H1 (cell line): ENCODE results near the gene HSD11B1. TPM values are rescaled to one million over a fixed set of nuclear protein-coding genes. Genes with fewer than 3 reads are reported as not detected.

Source experiments
- CBX5 ChIP-seq: fragments of 300-800, 300-1000 bp; sonication (generic); IDR thresholded peaks from 2 replicates; pipeline ENCODE4 v1.7.1; 2016; ENCODE audit warnings: antibody characterized with exemption, low read length, low read depth
- FOSL1 ChIP-seq: IDR thresholded peaks from 2 replicates; pipeline ENCODE4 v1.6.1; 2011; ENCODE audit warnings: mild to moderate bottlenecking, low read depth, low read length, moderate library complexity; ENCODE audit not compliant: insufficient read depth
- SAP30 ChIP-seq: fragments of 300-600 bp; sonication (generic); IDR thresholded peaks from 2 replicates; pipeline ENCODE4 v1.7.1; 2012; ENCODE audit warnings: low read length, moderate library complexity, mild to moderate bottlenecking, inconsistent platforms; ENCODE audit not compliant: insufficient read depth, insufficient replicate concordance
- SP1 ChIP-seq: IDR thresholded peaks from 2 replicates; pipeline ENCODE4 v1.6.1; 2011; ENCODE audit warnings: low read depth, low read length
- polyA plus RNA-seq, 7 experiments: library from polyadenylated mRNA; depleted of rRNA in 3 of 7; stranded (reverse) in 5 of 7; unstranded in 2 of 7; fragments of >200 nt in 5 of 7; fragments of 200-250 nt in 2 of 7; gene quantifications; 1 replicate in 5 of 7; 2 replicates in 1 of 7; 4 replicates in 1 of 7; pipeline versions ENCODE4 v1.2.1 to v1.2.3, GENCODE V29; 2011 to 2013; ENCODE audit warnings: missing spikeins in 2 of 7, mixed read lengths in 2 of 7
- total RNA-seq: library from RNA; stranded (reverse); fragmentation: NEBNext Ultra II Directional; extraction: Animal tissue kit (Norgen Biotek cat#: 25700); gene quantifications from 2 replicates; pipeline ENCODE4 v1.2.1, GENCODE V29; 2021

HSD11B1 gene
- total and polyA plus RNA-seq, 2 of the 8 experiments (the other 6 are each of a cell fraction or from before 2014, with no cell fraction given), result not detected

DNA sequence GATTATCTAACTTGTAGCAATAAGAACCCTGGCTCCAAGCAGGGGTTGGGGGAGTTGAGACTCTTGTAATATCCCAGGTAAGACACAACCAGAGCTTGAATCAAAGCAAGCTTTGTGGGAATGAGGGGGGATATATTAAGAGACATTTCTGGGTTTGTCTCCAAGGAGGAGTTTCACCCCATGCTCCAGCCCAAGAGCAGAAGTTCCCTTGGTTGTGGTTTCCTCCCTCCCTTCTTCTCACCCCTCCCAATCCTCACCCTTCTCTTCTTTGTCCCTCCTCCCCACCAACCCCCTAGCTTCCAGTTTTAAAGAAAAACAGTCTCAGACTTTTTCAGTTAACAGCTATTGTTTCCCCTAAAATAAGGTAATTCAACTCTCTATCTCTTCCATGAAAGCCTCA, 63.1 kb downstream of the HSD11B1 start (continued):
- TF ChIP-seq FOSL1 (no peak), CBX5 (no peak), SP1 (no peak), SAP30 (no peak)
- TF ChIP-seq, all 59 proteins: peak for 0
